Smooth muscle cell (in vitro differentiated cells): Measurements from ENCODE around the gene TMEM72. TPM values are rescaled to one million over a fixed set of nuclear protein-coding genes. Genes with fewer than 3 reads are reported as not detected.

Experiments
- DNase-seq: peaks from one replicate; lab custom pipeline; 2025; ENCODE audit not compliant: unreplicated experiment; lab: John Stamatoyannopoulos, UW
- H2AFZ ChIP-seq: fragments of 200-600 bp; sonication (generic); 2 replicates; pipeline ENCODE4 v1.6.0; 2016; ENCODE audit warnings: antibody characterized with exemption, low read depth, mild to moderate bottlenecking
- H3F3A ChIP-seq: fragments of 200-600 bp; sonication (generic); 2 replicates; pipeline ENCODE4 v1.6.0; 2017; ENCODE audit warnings: antibody characterized with exemption, low read depth
- H3K27ac ChIP-seq: fragments of 200-600 bp; sonication (generic); 2 replicates; pipeline ENCODE4 v1.5.1; 2016; ENCODE audit warnings: low read depth, mild to moderate bottlenecking
- H3K27me3 ChIP-seq: fragments of 200-600 bp; sonication (generic); 2 replicates; pipeline ENCODE4 v1.6.1; 2016; ENCODE audit warnings: low read depth, mild to moderate bottlenecking
- H3K36me3 ChIP-seq: fragments of 200-600 bp; sonication (generic); 2 replicates; pipeline ENCODE4 v1.5.1; 2016; ENCODE audit warnings: low read depth
- H3K4me1 ChIP-seq: fragments of 200-600 bp; sonication (generic); 2 replicates; pipeline ENCODE4 v1.5.1; 2016; ENCODE audit warnings: low read depth
- H3K4me2 ChIP-seq: fragments of 200-600 bp; sonication (generic); 2 replicates; pipeline ENCODE4 v1.6.0; 2016; ENCODE audit warnings: mild to moderate bottlenecking
- H3K4me3 ChIP-seq: fragments of 200-600 bp; sonication (generic); 2 replicates; pipeline ENCODE4 v1.5.1; 2016; ENCODE audit warnings: mild to moderate bottlenecking
- H3K79me2 ChIP-seq: fragments of 200-600 bp; sonication (generic); 2 replicates; pipeline ENCODE4 v1.6.0; 2016; ENCODE audit warnings: low read depth, mild to moderate bottlenecking
- H3K9ac ChIP-seq: fragments of 200-600 bp; sonication (generic); 2 replicates; pipeline ENCODE4 v1.6.0; 2016; ENCODE audit warnings: low read depth
- H3K9me3 ChIP-seq: fragments of 200-600 bp; sonication (generic); replicated peaks from 2 replicates; pipeline ENCODE4 v1.5.1; 2016; ENCODE audit warnings: low read depth
- H4K20me1 ChIP-seq: fragments of 200-600 bp; sonication (generic); 2 replicates; pipeline ENCODE4 v1.6.0; 2016; ENCODE audit warnings: low read depth
- WGBS: methylation state at CpG from one replicate; pipeline ENCODE4 v1.1.7; 2016; ENCODE audit warnings: low lambda C conversion rate; 5-methylcytosine and 5-hydroxymethylcytosine counted together
- polyA plus RNA-seq: library from polyadenylated mRNA; unstranded; fragments of >200 nt; fragmentation: Nextera tagmentation; extraction: Ambion mirVana; gene quantifications from 2 replicates; pipeline ENCODE4 v1.2.1, GENCODE V29; 2016
- total RNA-seq: library from RNA; depleted of rRNA; stranded (reverse); fragments of >200 nt; gene quantifications from 2 replicates; pipeline ENCODE4 v1.2.3, GENCODE V29; 2014
- TF ChIP-seq, protein P1 (sequence below): fragments of 200-600 bp; sonication (generic); IDR thresholded peaks from 2 replicates; pipeline ENCODE4 v1.5.1; 2017; ENCODE audit warnings: borderline replicate concordance, mild to moderate bottlenecking, antibody characterized with exemption; ENCODE audit not compliant: insufficient read depth, poor library complexity, severe bottlenecking

The TMEM72 gene
- total and polyA plus RNA-seq, 2 experiments from 2014 or later, result not detected

GRCh38 chr10:44961931-44962750, 51.0 kb downstream of the TMEM72 start:
- Histone ChIP-seq H3K9me3 (no peaks in the 10 kb centered on the region), H3K9ac (no peak overlapping the region), H3K27ac (no peak overlapping the region), H3F3A (no peaks in the 10 kb centered on the region), H3K4me3 (no peak overlapping the region), H4K20me1 (no peaks in the 10 kb centered on the region), H3K4me2 (no peak overlapping the region), H3K4me1 (peaks cover 32% of the 10 kb centered on the region), H3K79me2 (no peaks in the 10 kb centered on the region), H3K27me3 (no peaks in the 10 kb centered on the region), H3K36me3 (no peaks in the 10 kb centered on the region), H2AFZ (no peak overlapping the region)
- TF ChIP-seq, protein P1, sequence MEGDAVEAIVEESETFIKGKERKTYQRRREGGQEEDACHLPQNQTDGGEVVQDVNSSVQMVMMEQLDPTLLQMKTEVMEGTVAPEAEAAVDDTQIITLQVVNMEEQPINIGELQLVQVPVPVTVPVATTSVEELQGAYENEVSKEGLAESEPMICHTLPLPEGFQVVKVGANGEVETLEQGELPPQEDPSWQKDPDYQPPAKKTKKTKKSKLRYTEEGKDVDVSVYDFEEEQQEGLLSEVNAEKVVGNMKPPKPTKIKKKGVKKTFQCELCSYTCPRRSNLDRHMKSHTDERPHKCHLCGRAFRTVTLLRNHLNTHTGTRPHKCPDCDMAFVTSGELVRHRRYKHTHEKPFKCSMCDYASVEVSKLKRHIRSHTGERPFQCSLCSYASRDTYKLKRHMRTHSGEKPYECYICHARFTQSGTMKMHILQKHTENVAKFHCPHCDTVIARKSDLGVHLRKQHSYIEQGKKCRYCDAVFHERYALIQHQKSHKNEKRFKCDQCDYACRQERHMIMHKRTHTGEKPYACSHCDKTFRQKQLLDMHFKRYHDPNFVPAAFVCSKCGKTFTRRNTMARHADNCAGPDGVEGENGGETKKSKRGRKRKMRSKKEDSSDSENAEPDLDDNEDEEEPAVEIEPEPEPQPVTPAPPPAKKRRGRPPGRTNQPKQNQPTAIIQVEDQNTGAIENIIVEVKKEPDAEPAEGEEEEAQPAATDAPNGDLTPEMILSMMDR, result no peak
- DNase-seq, result no peak
- WGBS, result 94% methylated on average over 11 of the region's 11 CpGs

DNA sequence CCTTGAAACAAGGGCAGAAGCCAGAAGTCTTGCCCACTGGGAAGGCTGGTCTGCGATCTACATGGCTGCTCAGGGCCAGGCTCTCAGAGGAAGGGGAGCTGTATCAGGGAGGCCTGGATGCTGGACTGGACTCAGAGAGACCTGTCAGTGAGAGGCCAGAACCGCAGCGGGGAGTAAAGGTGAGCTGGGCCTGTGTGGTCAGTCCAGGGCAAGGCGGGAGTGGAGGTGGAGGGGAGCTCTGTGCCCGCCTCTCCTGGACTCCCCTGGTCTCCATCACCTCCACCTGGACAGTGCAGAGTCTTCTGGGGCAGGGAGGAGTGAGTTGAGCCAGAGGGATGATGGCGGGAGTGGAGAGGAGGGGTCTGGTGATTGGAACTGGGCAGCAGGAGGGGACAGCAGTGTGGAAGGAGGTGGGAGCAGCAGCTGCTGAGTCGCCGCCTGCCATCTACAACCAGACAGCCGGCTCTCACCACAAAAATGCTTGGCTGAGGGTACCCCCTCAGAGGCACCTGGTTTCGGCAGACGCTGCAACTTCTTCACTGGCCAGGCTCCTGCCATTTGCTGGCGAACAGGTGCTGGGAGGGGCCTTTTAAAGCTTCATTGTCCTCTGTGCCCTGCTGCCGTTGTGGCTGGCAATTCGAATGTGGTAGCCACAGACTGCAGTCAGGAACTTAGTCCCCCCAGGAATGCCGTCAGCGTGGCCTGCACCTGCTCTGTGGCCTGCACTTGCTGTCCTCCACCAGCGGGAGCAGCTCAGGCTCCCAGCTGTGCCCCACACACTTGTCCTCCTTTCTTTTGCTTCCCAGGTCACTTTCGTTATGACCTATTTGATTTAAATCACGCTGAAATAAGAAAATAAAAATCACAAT, 52.0 kb downstream of the TMEM72 start:
- Histone ChIP-seq H3K9ac (no peak overlapping the region), H3K9me3 (no peaks in the 10 kb centered on the region), H3K36me3 (no peaks in the 10 kb centered on the region), H2AFZ (no peak overlapping the region), H3K79me2 (no peaks in the 10 kb centered on the region), H3K4me2 (no peak overlapping the region), H4K20me1 (no peaks in the 10 kb centered on the region), H3K27ac (no peak overlapping the region), H3K27me3 (no peaks in the 10 kb centered on the region), H3F3A (no peaks in the 10 kb centered on the region), H3K4me1 (peaks cover 37% of the 10 kb centered on the region), H3K4me3 (no peak overlapping the region)
- no peak for DNase-seq
- TF ChIP-seq, protein P1, result peak; percentile 10
- 74% methylated on average over 17 of the region's 19 CpGs for WGBS

DNA sequence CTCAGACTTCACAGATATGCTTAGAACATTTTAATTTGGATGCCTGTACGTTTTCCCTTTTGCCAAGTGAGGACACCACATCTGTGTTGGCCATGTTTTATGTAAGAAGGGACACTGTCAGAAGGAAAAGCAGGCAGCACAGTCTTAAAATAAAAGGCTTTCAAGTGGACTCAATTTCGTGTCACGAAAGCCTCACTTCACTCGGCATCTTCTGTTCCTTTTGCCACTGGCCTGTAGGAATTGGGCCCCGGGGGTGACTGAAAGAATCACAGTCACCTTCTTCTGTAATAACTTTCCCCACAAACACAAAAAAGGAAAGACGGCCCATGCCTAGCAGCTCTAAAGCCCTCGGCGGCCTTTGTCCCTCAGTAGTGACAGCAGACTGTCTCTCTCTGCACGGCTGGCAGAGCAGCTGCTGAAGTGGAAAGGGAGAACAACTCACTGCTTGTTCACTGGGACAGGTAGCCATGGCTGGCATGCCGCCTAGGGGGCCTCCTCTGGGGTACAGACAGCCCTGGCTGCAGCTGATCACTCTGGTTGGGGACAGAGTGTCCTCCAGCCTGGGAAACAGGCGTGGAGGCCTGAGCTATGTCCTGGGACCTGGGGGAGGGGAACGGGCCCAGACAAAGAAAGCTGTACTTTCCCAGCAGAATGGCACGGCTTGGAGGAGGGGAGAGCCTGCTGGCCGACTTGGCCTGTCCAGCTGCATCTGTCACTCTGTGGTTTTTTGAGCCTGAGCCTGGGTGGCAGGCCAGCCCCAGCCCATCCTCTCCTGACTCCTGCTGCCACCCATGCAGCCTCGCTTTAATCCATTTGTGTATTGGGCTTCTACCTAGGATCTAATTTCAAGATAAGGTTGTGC, 52.9 kb downstream of the TMEM72 start:
- no peaks in the 10 kb centered on the region for H3K27me3 ChIP-seq
- no peaks in the 10 kb centered on the region for H4K20me1 ChIP-seq
- H3K27ac ChIP-seq, result peak overlapping the region; percentile 29
- H3K79me2 ChIP-seq, result no peaks in the 10 kb centered on the region
- TF ChIP-seq, protein P1, result no peak
- no peaks in the 10 kb centered on the region for H3K36me3 ChIP-seq
- H3F3A ChIP-seq, result no peaks in the 10 kb centered on the region
- H3K4me2 ChIP-seq, result peak overlapping the region; percentile 52
- H3K4me1 ChIP-seq, result peaks cover 31% of the 10 kb centered on the region
- peak overlapping the region; percentile 20 for H2AFZ ChIP-seq
- no peak for DNase-seq
- no peak overlapping the region for H3K4me3 ChIP-seq
- H3K9me3 ChIP-seq, result no peaks in the 10 kb centered on the region
- 53% methylated on average over 15 of the region's 15 CpGs for WGBS
- H3K9ac ChIP-seq, result no peak overlapping the region
